Esophagus (tissue), 2 donors: ENCODE measurements around the gene COX19. TPM values are rescaled to one million over a fixed set of nuclear protein-coding genes. Genes with fewer than 3 reads are reported as not detected.
"Not testable (repeated sequence)": the region's sequence is repeated elsewhere in the genome, so short reads cannot be mapped to it uniquely, and the experiment has no call there.

ENCODE experiments used
- H3K27ac ChIP-seq, 2 donors: one replicate each; pipeline ENCODE4 v1.5.1; 2013; ENCODE audit warnings: low read depth in 2 of 2, mild to moderate bottlenecking in 2 of 2, inconsistent platforms in 1 of 2, low read length in 1 of 2, moderate library complexity in 1 of 2
- H3K27me3 ChIP-seq, 2 donors: one replicate each; pipeline ENCODE4 v1.6.1; 2013; ENCODE audit warnings: low read length in 2 of 2, control low read depth in 1 of 2, mild to moderate bottlenecking in 1 of 2; ENCODE audit not compliant: insufficient read depth in 2 of 2, control insufficient read depth in 1 of 2
- H3K36me3 ChIP-seq, 2 donors: one replicate each; pipeline ENCODE4 v1.6.1; 2013; ENCODE audit warnings: low read length in 1 of 2; ENCODE audit not compliant: control insufficient read depth in 2 of 2, insufficient read depth in 2 of 2
- H3K4me1 ChIP-seq, 2 donors: one replicate each; pipeline ENCODE4 v1.6.1; 2013; ENCODE audit warnings: low read length in 1 of 2; ENCODE audit not compliant: control insufficient read depth in 2 of 2, insufficient read depth in 2 of 2
- H3K4me3 ChIP-seq, 2 donors: one replicate each; pipeline ENCODE4 v1.5.1; 2013; ENCODE audit warnings: low read length in 2 of 2, mild to moderate bottlenecking in 2 of 2, low read depth in 1 of 2, moderate library complexity in 1 of 2
- H3K9me3 ChIP-seq, 2 donors: one replicate each; pipeline ENCODE4 v1.6.1; 2013; ENCODE audit warnings: mild to moderate bottlenecking in 2 of 2, low read depth in 1 of 2, low read length in 1 of 2, moderate library complexity in 1 of 2; ENCODE audit not compliant: control insufficient read depth in 2 of 2, insufficient read depth in 1 of 2
- WGBS, 2 donors: extraction: QIAGEN DNeasy Blood & Tissue Kit; methylation state at CpG; one replicate each; pipeline ENCODE4 v1.1.7; 2013; 5-methylcytosine and 5-hydroxymethylcytosine counted together
- polyA plus RNA-seq, 2 donors: library from polyadenylated mRNA; stranded (reverse); fragments of 200-250 nt; gene quantifications; one replicate each; pipeline ENCODE4 v1.2.3, GENCODE V29; 2013
- donor health status: healthy with polysubstance abuse.
- donor health status: Bipolar disorder and iron deficiency.

COX19 gene
- polyA plus RNA-seq, 2 donors: 4.1 to 5.5 TPM

DNA sequence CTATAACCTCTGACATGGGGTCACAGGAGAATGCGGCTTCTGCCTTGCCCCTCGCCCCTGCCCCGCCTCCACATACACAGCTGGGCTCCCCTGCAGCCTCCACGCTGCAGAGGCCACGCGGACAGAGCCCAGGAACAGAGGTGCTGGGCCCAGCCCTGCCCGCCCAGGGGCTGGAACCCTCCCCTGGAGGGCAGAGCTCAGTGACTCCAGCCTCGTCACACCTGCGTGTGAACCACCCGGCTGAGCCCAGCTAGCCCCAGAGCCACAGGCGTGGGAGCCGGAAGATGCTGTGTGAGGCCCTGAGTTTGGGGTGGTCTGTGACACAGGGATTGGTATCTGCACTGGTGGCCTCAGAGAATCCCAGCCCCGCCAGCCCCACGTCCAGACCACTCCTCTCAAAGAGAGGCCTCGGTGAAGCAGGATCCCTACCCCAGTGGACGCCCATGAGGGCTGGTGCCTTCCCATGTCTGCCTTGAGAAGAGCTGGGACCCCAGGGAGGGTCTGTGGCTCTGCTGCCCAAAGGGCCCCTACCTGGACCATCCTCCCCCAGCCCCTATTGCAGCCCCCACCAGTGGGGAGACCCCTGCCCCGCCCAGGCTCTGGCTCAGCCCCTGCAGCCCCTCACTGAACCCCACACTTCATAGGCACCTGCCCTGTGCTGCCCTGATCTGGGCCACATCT is 12.8 kb downstream of the COX19 start:
- Histone ChIP-seq H3K4me1 (peaks cover 0 to 6% of the 10 kb centered on the region in 2 donors), H3K4me3 (no peak overlapping the region), H3K9me3 (peaks cover 0 to 3% of the 10 kb centered on the region in 2 donors), H3K27ac (no peak overlapping the region), H3K36me3 (peaks cover 0 to 2% of the 10 kb centered on the region in 2 donors), H3K27me3 (no peaks in the 10 kb centered on the region)
- 84 to 90% methylated on average over 17 of the region's 17 CpGs for WGBS, 2 donors

DNA sequence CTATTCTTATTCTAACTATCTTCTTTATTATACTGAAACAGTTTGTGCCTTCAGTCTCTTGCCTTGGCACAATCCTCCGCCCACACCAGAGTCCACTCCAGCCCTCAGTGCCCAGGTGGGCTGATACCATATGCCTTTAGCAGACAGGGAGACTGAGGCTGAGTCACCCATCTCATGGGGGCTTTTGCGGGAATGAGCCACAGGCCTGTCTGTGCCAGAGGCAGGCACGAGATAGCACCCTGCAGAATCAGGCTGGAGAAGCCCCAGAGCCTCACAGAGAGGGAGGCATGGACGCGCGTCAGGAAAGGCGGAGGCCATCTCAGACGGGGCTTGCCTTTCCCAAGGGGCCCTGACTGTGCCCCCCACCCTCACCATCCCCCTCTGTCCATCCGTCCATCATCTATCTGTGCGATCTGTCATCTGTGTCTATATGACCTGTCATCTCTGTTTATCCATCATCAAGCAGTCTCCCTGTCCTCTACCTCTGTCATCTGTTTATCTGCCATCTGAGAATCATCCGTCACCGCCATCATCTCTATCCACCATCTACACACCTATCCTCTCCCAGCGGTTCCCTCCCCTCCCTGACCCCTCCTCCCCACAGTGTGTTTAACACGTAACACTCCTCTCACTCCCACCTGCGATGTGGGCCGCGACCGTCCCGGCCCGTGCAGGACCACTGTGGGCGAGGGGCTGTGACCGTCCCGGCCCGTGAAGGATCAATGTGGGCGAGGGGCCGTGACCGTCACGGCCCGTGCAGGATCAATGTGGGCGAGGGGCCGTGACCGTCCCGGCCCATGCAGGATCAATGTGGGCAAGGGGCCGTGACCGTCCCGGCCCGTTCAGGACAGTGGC is 13.6 kb downstream of the COX19 start:
- Histone ChIP-seq H3K9me3 (peaks cover 0 to 3% of the 10 kb centered on the region in 2 donors), H3K27ac (no peak overlapping the region), H3K4me1 (peaks cover 0 to 6% of the 10 kb centered on the region in 2 donors), H3K27me3 (no peaks in the 10 kb centered on the region), H3K4me3 (no peak overlapping the region), H3K36me3 (no peaks in the 10 kb centered on the region)
- 89 to 91% methylated on average over 37 of the region's 37 CpGs for WGBS, 2 donors

DNA sequence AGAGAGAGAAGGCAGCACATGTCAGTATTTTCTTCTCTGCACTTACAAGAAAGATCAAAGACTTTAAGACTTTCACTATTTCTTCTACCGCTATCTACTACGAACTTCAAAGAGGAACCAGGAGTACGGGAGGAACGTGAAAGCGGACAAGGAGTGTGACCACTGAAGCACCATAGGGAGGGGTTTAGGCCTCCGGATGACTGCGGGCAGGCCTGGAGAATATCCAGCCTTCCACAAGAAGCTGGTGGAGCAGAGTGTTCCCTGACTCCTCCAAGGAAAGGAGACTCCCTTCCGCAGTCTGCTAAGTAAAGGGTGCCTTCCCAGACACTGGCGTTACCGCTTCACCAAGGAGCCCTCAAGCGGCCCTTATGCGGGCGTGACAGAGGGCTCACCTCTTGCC is 14.4 kb downstream of the COX19 start:
- H3K4me3 ChIP-seq, H3K4me1 ChIP-seq, H3K36me3 ChIP-seq, H3K9me3 ChIP-seq, H3K27ac ChIP-seq, H3K27me3 ChIP-seq: not testable (repeated sequence)
- 67 to 71% methylated on average over 13 of the region's 13 CpGs for WGBS, 2 donors

DNA sequence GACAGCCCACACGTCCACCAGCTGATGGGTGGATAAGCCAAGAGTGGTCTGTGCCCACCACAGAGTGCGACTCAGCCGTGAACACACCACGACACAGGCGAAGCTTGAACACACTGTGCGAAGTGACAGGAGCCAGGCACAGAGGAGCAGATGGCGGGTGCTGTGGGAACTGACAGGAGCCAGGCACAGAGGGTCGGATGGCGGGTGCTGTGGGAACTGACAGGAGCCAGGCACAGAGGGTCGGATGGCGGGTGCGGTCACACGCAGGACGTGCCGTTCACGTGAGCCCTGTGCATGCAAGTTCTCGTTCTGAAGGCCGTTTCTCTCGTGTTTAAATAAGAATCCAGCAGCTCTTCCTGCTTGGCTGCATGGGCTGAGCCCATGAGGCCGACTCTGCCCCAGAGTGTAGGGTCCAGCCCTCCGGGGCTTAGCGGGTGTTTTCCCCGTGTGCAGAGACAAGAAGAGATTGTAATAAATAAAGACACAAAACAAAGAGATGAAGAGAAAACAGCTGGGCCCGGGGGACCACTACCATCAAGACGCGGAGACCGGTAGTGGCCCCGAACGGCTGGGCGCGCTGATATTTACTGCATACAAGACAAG is 15.0 kb downstream of the COX19 start:
- 69 to 71% methylated on average over 31 of the region's 31 CpGs for WGBS, 2 donors
- Histone ChIP-seq H3K9me3 (peaks cover 0 to 3% of the 10 kb centered on the region in 2 donors), H3K27me3 (no peaks in the 10 kb centered on the region), H3K27ac (no peak overlapping the region), H3K4me1 (peaks cover 0 to 9% of the 10 kb centered on the region in 2 donors), H3K36me3 (no peaks in the 10 kb centered on the region), H3K4me3 (no peak overlapping the region)

DNA sequence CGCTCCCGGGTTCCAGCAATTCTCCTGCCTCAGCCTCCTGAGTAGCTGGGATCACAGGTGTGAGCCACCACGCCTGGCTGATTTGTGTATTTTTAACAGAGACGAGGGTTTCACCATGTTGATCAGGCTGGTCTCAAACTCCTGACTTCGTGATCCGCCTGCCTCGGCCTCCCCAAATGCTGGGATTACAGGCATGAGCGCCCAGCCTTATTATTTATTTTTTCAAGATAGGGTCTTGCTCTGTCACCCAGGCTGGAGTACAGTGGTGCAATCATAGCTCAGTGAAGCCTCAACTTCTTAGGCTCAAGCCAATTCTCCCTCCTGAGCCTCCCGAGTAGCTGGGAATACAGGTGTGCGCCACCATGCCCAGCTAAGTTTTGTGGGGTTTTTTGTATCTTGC is 15.6 kb downstream of the COX19 start:
- H3K4me1 ChIP-seq, H3K27ac ChIP-seq, H3K36me3 ChIP-seq, H3K4me3 ChIP-seq, H3K27me3 ChIP-seq, H3K9me3 ChIP-seq: not testable (repeated sequence)
- WGBS, 2 donors: 91% methylated on average over 10 of the region's 10 CpGs

DNA sequence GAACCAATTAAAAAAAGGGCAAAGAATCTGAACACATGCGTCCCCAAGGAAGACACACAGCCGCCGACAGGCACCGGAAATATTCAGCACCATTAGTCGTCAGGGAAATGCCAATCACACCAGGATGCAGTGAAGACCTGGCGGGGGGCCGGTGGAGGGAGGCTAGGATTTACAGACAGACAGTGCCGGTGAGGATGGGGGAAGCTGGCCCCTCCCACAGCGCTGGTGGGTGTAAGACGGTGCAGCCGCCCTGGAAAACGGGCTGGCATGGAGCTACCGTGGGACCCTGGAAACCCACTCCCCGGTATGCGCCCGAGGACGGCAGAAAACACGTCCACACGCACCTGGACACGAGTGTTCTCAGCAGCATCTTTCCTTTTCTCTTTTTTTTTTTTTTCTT is 16.1 kb downstream of the COX19 start:
- 75 to 76% methylated on average over 20 of the region's 20 CpGs for WGBS, 2 donors
- Histone ChIP-seq H3K27me3 (peaks cover 0 to 2% of the 10 kb centered on the region in 2 donors), H3K27ac (no peak overlapping the region), H3K36me3 (no peaks in the 10 kb centered on the region), H3K4me3 (no peak overlapping the region), H3K9me3 (peaks cover 0 to 3% of the 10 kb centered on the region in 2 donors), H3K4me1 (peaks cover 0 to 4% of the 10 kb centered on the region in 2 donors)

DNA sequence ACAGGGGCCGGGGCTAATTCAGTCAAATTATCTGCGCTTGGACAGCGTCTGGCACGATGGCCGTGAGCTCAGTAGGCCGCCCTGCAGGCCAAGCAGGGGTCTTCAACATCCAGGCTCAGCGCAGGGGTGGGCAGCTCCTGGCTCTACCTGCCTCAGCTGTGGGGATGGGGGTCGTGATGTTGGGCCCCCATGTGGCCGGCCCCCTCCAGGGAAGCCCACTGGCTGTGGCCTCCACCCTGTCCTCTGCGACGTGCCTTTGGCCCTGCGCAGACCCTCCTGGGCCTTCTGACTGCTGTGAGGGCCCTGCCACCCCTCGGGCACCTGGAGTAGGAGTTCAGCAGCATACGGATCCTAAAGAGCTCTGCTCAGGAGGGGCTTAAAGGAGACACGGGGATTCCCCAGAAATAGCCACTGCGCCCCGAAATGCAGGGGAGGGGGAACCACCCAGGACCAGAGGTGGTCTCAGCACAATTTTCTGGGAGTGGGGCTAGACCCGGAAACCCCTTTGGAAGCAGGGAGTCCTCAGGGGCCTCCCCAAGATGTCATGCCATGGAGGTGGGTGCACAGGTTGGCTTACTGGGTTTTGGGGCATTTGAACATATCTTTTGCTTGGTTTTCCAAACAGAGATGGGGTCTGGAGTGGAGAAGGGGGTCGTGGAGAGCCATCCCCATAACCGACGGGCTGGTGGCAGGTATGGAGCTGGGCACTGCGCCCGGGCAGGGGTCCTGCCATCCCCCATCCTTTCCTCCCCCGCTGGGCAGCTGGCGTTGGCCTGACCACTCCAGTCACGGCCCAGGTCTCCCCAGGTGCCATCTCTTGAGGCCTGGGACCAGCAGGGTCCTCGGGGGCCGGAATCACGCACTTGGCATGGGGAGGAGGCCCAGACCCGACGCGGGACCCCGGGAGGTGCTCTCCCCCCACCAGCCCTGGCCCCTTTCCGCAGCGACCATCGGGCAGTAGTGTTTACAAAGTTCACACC is 16.8 kb downstream of the COX19 start:
- peaks cover 0 to 2% of the 10 kb centered on the region in 2 donors for H3K27me3 ChIP-seq
- 79 to 81% methylated on average over 36 of the region's 36 CpGs for WGBS, 2 donors
- H3K9me3 ChIP-seq: peaks cover 0 to 3% of the 10 kb centered on the region in 2 donors
- no peak overlapping the region for H3K4me3 ChIP-seq
- no peak overlapping the region for H3K27ac ChIP-seq
- H3K4me1 ChIP-seq: peaks cover 0 to 3% of the 10 kb centered on the region in 2 donors
- H3K36me3 ChIP-seq: no peaks in the 10 kb centered on the region

DNA sequence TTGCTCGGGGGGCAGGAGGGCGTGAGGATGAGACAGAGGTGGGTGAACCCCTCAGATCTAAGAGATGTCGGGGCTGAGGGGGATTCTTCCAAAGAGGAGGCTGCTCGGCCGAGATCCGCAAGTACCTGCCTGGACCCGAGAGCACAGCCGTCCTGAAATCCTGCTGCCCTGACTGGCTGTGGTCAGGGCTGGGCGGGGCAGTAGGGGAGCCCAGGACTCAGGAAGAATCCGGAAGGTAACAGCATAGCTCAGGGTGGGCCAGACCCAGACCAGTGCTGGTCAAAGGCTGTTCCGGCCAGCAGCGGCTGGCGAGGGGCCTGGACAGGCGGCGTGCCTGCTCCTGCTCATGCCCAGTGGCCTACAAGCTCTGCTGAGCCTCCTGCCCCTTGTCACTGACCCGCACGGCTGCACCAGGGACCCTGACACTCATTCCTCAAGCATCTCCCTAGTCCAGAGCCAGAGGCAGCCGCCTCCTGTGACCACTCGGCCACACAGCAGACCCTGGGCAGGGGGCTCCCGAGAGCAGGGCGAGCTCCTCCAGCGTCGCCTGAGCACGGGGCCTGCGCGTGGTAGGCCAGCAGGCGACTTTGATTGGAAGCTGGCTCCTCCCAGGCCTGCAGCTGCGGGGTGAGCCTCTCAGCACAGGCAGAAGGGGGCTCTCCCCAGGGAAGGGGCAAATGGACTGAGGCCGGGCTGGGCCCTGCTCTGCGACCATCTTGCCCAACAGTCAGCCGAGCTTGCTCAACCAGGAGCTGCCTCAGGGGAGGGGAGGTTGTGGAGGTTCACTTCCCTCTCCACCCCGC is 17.7 kb downstream of the COX19 start:
- peaks cover 0 to 7% of the 10 kb centered on the region in 2 donors for H3K4me1 ChIP-seq
- H3K27ac ChIP-seq: no peak overlapping the region
- H3K27me3 ChIP-seq: peaks cover 0 to 4% of the 10 kb centered on the region in 2 donors
- no peaks in the 10 kb centered on the region for H3K36me3 ChIP-seq
- 73 to 78% methylated on average over 32 of the region's 32 CpGs for WGBS, 2 donors
- H3K9me3 ChIP-seq: peaks cover 0 to 3% of the 10 kb centered on the region in 2 donors
- H3K4me3 ChIP-seq: no peak overlapping the region
